Measurements from ENCODE around the gene TLE1. TPM values are rescaled to one million over a fixed set of nuclear protein-coding genes. Genes with fewer than 3 reads are reported as not detected.
A peak's percentile ranks its signal among the peaks of the same experiment; 100 is the strongest.

TLE1 gene
- total and polyA plus RNA-seq, 2 of the 4 experiments (the other 2 are of a cell fraction): 36.0 to 51.0 TPM

GRCh38 chr9:81625969-81626368 lies 63.4 kb downstream of the TLE1 start:
- H3K27ac ChIP-seq (ENCODE audit: insufficient read depth, low read length): no peak overlapping the region
- H3K4me2 ChIP-seq (ENCODE audit: low read depth, low read length): no peak overlapping the region
- no peak overlapping the region for H2AFZ ChIP-seq (replicated peaks; ENCODE audit: low read length, poor library complexity)
- peak overlapping the region; percentile 38; the same call in 1 of the 2 replicates for H3K18ac ChIP-seq (ENCODE audit: low read depth, low read length)
- peaks cover 4% of the 10 kb centered on the region; the same call in 1 of the 2 replicates for H3K4me1 ChIP-seq (ENCODE audit: control insufficient read depth, insufficient read depth, low read length)
- DNase-seq: no peak
- WGBS, 2 experiments (ENCODE audit: extremely low coverage in 2 of 2, insufficient read length in 1 of 2): 74% methylated on average over 3 of the region's 6 CpGs; no CpG with 5 or more reads in 1 of the 2 experiments
- H2AK9ac ChIP-seq (replicated peaks; ENCODE audit: low read depth, low read length, poor library complexity): no peak overlapping the region
- H3K36me3 ChIP-seq (ENCODE audit: control insufficient read depth, insufficient read depth, low read length): peaks cover 9% of the 10 kb centered on the region
- H3K23ac ChIP-seq (ENCODE audit: low read depth, low read length): no peak overlapping the region
- intact Hi-C loops (cut with micrococcal nuclease): no loop called here
- H3K27me3 ChIP-seq (ENCODE audit: control insufficient read depth, insufficient read depth, low read length): no peaks in the 10 kb centered on the region
- no TSS peak for BruUV-seq (replicated peaks)
- H2AK5ac ChIP-seq (ENCODE audit: low read depth, low read length): peak overlapping the region; percentile 5; the same call in 1 of the 2 replicates
- H4K5ac ChIP-seq (ENCODE audit: low read depth, low read length): no peak overlapping the region
- H2BK5ac ChIP-seq (ENCODE audit: low read depth, low read length, poor library complexity, severe bottlenecking): no peak overlapping the region
- 0 out of 3 replicates have a peak overlapping the region, but pooled peaks have one; percentile 35 for H2BK15ac ChIP-seq (ENCODE audit: low read depth, low read length)
- peak overlapping the region; percentile 26; the same call in 1 of the 2 replicates for H3K4ac ChIP-seq (ENCODE audit: low read depth, low read length)
- peaks cover 8% of the 10 kb centered on the region for H3K9me1 ChIP-seq (ENCODE audit: insufficient read depth, low read length)
- POLR2A ChIA-PET (ENCODE audit: unreplicated experiment): no interaction called here
- H3K14ac ChIP-seq (replicated peaks; ENCODE audit: low read depth, low read length): no peak overlapping the region; the same call in 1 of the 2 replicates
- H4K91ac ChIP-seq (ENCODE audit: insufficient read depth, low read depth, low read length): no peak overlapping the region
- no peak overlapping the region for H3K4me3 ChIP-seq (ENCODE audit: insufficient read depth, low read depth, low read length)
- no peak overlapping the region for H2BK120ac ChIP-seq (ENCODE audit: low read depth, low read length)
- no peaks in the 10 kb centered on the region for H3K9me3 ChIP-seq (ENCODE audit: control insufficient read depth, insufficient read depth, low read length)
- dilution Hi-C loops (cut with HindIII; ENCODE audit: low sequenced_read_pairs, unreplicated experiment): no loop called here
- TF ChIP-seq MAFK (IDR thresholded peaks at IDR 0.05; ENCODE audit: low read depth, low read length): no peak
- TF ChIP-seq BHLHE40 (IDR thresholded peaks at IDR 0.05; ENCODE audit: low read depth, low read length): no peak
- TF ChIP-seq FOS (IDR thresholded peaks at IDR 0.05; ENCODE audit: low read depth, low read length): no peak
- no peak for TF ChIP-seq RCOR1 (IDR thresholded peaks at IDR 0.05; ENCODE audit: insufficient replicate concordance, low read length)
- no peak for TF ChIP-seq POLR2A (IDR thresholded peaks at IDR 0.05; ENCODE audit: low read depth, low read length)
- no peak for TF ChIP-seq RAD21 (IDR thresholded peaks at IDR 0.05; ENCODE audit: low read length)
- TF ChIP-seq, protein P1, sequence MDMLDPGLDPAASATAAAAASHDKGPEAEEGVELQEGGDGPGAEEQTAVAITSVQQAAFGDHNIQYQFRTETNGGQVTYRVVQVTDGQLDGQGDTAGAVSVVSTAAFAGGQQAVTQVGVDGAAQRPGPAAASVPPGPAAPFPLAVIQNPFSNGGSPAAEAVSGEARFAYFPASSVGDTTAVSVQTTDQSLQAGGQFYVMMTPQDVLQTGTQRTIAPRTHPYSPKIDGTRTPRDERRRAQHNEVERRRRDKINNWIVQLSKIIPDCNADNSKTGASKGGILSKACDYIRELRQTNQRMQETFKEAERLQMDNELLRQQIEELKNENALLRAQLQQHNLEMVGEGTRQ (IDR thresholded peaks at IDR 0.05; ENCODE audit: low read depth, low read length): no peak
- no peak for TF ChIP-seq MXI1 (IDR thresholded peaks at IDR 0.05; ENCODE audit: borderline replicate concordance, low read depth, low read length)
- no peak for TF ChIP-seq SMC3 (IDR thresholded peaks at IDR 0.05; ENCODE audit: low read depth, low read length)
- TF ChIP-seq CHD1 (IDR thresholded peaks at IDR 0.05; ENCODE audit: low read depth, low read length): no peak
- no peak for TF ChIP-seq CEBPB (IDR thresholded peaks at IDR 0.05; ENCODE audit: low read depth, low read length)
- no peak for TF ChIP-seq RFX5 (IDR thresholded peaks at IDR 0.05; ENCODE audit: low read depth, low read length)
- no peak for TF ChIP-seq CTCF (conservative IDR thresholded peaks at IDR 0.05; ENCODE audit: low read depth, low read length)
- no peak for TF ChIP-seq MAZ (IDR thresholded peaks at IDR 0.05; ENCODE audit: borderline replicate concordance, low read depth, low read length)
- no peak for TF ChIP-seq NFE2L2 (IDR thresholded peaks at IDR 0.05; ENCODE audit: low read depth, low read length)
- no peak for TF ChIP-seq ELK1 (IDR thresholded peaks at IDR 0.05; ENCODE audit: borderline replicate concordance, low read depth, low read length)
- H2BK20ac ChIP-seq (ENCODE audit: low read depth, low read length): peak overlapping the region; percentile 2; the same call in 1 of the 2 replicates
- no peak overlapping the region for H3K56ac ChIP-seq (ENCODE audit: extremely low read depth, insufficient read depth, low read length)
- in situ Hi-C loops (cut with MboI; ENCODE audit: low sequenced_read_pairs): no loop called here
- H3K9ac ChIP-seq (ENCODE audit: low read depth, low read length): no peak overlapping the region
- H4K8ac ChIP-seq (ENCODE audit: low read depth in 2 of 2, low read length in 2 of 2): no peak overlapping the region
- ATAC-seq (ENCODE audit: low read depth): no peak
- CTCF ChIA-PET: no interaction called here
- peaks cover 13 to 26% of the 10 kb centered on the region in 2 experiments; a peak in 3 of 4 replicates for H3K79me1 ChIP-seq (ENCODE audit: low read depth in 1 of 2, low read length in 2 of 2)
- no peaks in the 10 kb centered on the region for H4K20me1 ChIP-seq (ENCODE audit: insufficient read depth, low read length)

Data from IMR-90 (cell line).